ENCODE data around the gene USP17L18. TPM values are rescaled to one million over a fixed set of nuclear protein-coding genes. Genes with fewer than 3 reads are reported as not detected.
"Not testable (repeated sequence)": the region's sequence is repeated elsewhere in the genome, so short reads cannot be mapped to it uniquely, and the experiment has no call there.

The USP17L18 gene
- total RNA-seq, 2 donors from 2014 or later = not detected

DNA sequence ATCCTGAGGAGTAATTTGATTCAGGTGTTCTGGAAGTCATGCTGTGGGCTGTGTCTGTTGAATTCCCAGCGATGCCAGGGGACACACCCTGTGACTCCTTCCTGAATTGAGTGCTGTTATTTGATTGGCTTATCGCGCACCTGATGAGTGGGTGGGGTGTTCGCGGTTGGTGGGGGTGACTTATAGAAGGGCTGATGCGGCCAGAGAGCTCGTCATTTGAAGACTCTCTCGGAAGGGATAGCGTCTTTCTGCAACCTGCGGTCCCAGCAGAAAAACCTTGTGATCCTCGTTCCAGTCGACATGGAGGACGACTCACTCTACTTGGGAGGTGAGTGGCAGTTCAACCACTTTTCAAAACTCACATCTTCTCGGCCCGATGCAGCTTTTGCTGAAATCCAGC, 18.9 kb downstream of the USP17L18 start, which contains the start of gene USP17L22:
USP17L22 (plus strand) TSS at position 301 of the 400 bp plus-strand sequence; CDS start at position 301, 0 bp downstream.
- not testable (repeated sequence) for DNase-seq; H3K36me3 ChIP-seq (ENCODE audit: control insufficient read depth, insufficient read depth, low read length)

GRCh38 chr4:9271719-9272118, 23.3 kb downstream of the USP17L18 start:
- not testable (repeated sequence) for H3K36me3 Mint-ChIP-seq (ENCODE audit: low read depth); H3K4me1 Mint-ChIP-seq

More for the DNA sequence above, 18.9 kb downstream of the USP17L18 start, which contains the start of gene USP17L22:
- not testable (repeated sequence) for H3K27me3 Mint-ChIP-seq (ENCODE audit: insufficient read depth); H3K4me3 ChIP-seq (ENCODE audit: low read length); H3K27ac Mint-ChIP-seq; H3K4me1 ChIP-seq (ENCODE audit: control insufficient read depth, insufficient read depth, low read length); H3K9me3 Mint-ChIP-seq; H3K27me3 ChIP-seq (ENCODE audit: control insufficient read depth, insufficient read depth, low read length, poor library complexity, severe bottlenecking); H3K9ac ChIP-seq (ENCODE audit: extremely low read depth, low read length, poor library complexity, severe bottlenecking); H3K4me3 Mint-ChIP-seq; H3K9me3 ChIP-seq (ENCODE audit: control insufficient read depth, low read length); H3K4me1 Mint-ChIP-seq; H3K36me3 Mint-ChIP-seq (ENCODE audit: low read depth); H3K27ac ChIP-seq (ENCODE audit: low read depth, low read length)
- no CpG with 5 or more reads among the region's 15 CpGs for WGBS, 2 experiments (ENCODE audit: insufficient coverage in 1 of 2, insufficient read length in 1 of 2)

More at GRCh38 chr4:9271719-9272118, 23.3 kb downstream of the USP17L18 start:
- 57 to 76% methylated on average over 2 to 5 of the region's 10 CpGs for WGBS, 2 experiments (ENCODE audit: insufficient coverage in 1 of 2, insufficient read length in 1 of 2)
- DNase-seq; H3K9me3 ChIP-seq (ENCODE audit: control insufficient read depth, low read length); H3K27ac ChIP-seq (ENCODE audit: low read depth, low read length); H3K9me3 Mint-ChIP-seq; H3K4me1 ChIP-seq (ENCODE audit: control insufficient read depth, insufficient read depth, low read length); H3K36me3 ChIP-seq (ENCODE audit: control insufficient read depth, insufficient read depth, low read length); H3K4me3 ChIP-seq (ENCODE audit: low read length); H3K4me3 Mint-ChIP-seq; H3K27me3 ChIP-seq (ENCODE audit: control insufficient read depth, insufficient read depth, low read length, poor library complexity, severe bottlenecking); H3K9ac ChIP-seq (ENCODE audit: extremely low read depth, low read length, poor library complexity, severe bottlenecking); H3K27me3 Mint-ChIP-seq (ENCODE audit: insufficient read depth); H3K27ac Mint-ChIP-seq: not testable (repeated sequence)

Other genes with a start within 250 kb of the USP17L18 start
- not detected for gene FAM90A26, start 78.2 kb upstream of the USP17L18 start, total RNA-seq
- gene USP17L10, start 38.0 kb upstream of the USP17L18 start, total RNA-seq = not detected
- not detected for gene USP17L11, start 33.2 kb upstream of the USP17L18 start, total RNA-seq
- not detected for gene USP17L12, start 28.5 kb upstream of the USP17L18 start, total RNA-seq
- not detected for gene USP17L13, start 23.7 kb upstream of the USP17L18 start, total RNA-seq
- gene USP17L15, start 14.2 kb upstream of the USP17L18 start, total RNA-seq = not detected
- gene USP17L17, start 4.8 kb upstream of the USP17L18 start, total RNA-seq = not detected
- gene USP17L19, start 4.7 kb downstream of the USP17L18 start, total RNA-seq = not detected
- not detected for gene USP17L20, start 9.5 kb downstream of the USP17L18 start, total RNA-seq
- not detected for gene USP17L21, start 14.2 kb downstream of the USP17L18 start, total RNA-seq
- not detected for gene USP17L22, start 19.0 kb downstream of the USP17L18 start, total RNA-seq
- not detected for gene USP17L24, start 76.5 kb downstream of the USP17L18 start, total RNA-seq
- gene USP17L25, start 81.3 kb downstream of the USP17L18 start, total RNA-seq = not detected
- gene USP17L26, start 86.0 kb downstream of the USP17L18 start, total RNA-seq = not detected
- gene USP17L5, start 90.8 kb downstream of the USP17L18 start, total RNA-seq = not detected
- not detected for gene USP17L27, start 95.5 kb downstream of the USP17L18 start, total RNA-seq
- not detected for gene USP17L28, start 100.3 kb downstream of the USP17L18 start, total RNA-seq
- not detected for gene USP17L29, start 105.0 kb downstream of the USP17L18 start, total RNA-seq
- not detected for gene USP17L30, start 114.5 kb downstream of the USP17L18 start, total RNA-seq
- not detected for gene DEFB131A, start 195.8 kb downstream of the USP17L18 start, total RNA-seq

Measured in endodermal cell (in vitro differentiated cells).